GM18870 (cell line): Measurements from ENCODE around the gene RALGPS1.

Experiments used
- ATAC-seq: cut with Tn5 transposase; IDR thresholded peaks from one replicate; pipeline ENCODE4 v1.9.1; 2021; ENCODE audit warnings: moderate library complexity; ENCODE audit not compliant: unreplicated experiment

The RALGPS1 gene

DNA sequence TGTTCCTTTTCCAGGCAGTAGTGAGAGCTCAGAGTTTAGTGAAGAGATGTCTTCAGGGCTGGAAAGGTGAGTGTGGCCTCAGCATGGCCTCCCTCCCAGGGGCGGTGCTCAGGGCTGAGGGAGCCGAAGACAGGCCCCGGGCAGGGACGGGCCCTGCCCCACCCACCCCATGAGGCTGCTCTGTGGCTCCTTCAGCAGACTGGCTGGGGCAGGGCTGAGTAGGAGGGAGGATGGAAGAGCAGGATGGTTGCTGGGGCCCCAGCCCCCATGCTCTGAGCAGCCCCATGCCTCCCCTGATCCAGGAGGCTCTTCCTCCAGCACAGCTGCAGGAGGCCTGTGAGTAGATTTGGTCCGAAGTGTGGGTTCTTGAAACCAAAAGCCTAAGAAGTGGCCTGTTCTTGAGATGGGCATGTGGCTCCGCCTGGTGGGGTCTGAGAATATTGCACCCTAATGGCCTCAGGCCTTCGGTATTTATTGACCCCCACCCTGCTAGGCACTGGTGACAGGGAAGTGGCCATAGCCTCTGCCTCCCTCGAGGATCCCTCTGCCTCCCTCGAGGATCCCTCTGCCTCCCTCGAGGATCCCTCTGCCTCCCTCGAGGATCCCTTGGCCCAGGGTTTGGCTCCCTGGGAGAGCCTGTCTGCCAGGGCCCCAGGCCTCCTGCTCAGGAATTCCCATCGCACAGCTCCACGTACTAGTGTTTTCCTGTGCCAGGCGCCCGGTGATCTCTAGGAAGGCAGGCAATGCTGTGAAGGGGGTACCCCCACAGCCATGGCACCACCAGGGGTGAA, 284.6 kb downstream of the RALGPS1 start:
- ATAC-seq, result no peak

DNA sequence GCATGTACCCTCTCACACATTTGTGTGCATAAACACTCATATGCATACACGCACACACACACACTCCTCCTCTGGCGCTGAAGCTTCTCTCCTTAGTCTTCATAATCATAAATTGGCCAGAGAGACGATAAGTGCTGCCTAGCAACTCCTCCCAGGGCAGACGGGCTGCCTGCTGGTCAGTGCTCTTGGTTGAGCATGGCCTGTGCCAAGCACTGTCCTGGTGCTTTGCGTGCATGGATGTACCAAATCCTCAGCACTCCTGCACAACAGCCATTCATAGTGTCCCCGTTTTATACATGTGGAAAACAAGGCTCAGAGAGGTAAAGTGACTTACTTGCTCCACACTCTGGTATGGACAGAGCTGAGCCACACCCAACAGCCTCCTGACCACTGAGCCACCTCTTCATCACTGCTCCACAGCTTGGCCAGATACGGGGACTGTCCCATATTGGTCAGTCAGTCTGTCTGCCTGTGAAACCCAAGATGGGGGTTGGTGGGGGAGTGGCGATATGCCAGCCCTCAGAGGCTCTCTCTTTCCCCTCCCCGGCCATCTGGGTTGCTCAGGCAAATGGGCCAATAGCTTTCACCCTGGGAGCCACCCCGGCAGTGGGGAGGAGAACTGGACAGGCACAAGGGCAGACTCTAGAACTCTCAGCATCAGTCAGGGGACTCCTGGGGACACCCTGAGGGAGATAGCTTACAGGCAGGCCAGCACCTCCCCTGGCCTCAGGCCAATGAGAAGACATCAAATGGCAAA, 285.7 kb downstream of the RALGPS1 start:
- ATAC-seq, result no peak

- ATAC-seq, result no peak
Measured at GRCh38 chr9:127201071-127201541, 286.5 kb downstream of the RALGPS1 start.

- ATAC-seq, result no peak
Measured at GRCh38 chr9:127201731-127202130, 287.1 kb downstream of the RALGPS1 start.

GRCh38 chr9:127202461-127203169, 288.0 kb downstream of the RALGPS1 start:
- ATAC-seq, result no peak

DNA sequence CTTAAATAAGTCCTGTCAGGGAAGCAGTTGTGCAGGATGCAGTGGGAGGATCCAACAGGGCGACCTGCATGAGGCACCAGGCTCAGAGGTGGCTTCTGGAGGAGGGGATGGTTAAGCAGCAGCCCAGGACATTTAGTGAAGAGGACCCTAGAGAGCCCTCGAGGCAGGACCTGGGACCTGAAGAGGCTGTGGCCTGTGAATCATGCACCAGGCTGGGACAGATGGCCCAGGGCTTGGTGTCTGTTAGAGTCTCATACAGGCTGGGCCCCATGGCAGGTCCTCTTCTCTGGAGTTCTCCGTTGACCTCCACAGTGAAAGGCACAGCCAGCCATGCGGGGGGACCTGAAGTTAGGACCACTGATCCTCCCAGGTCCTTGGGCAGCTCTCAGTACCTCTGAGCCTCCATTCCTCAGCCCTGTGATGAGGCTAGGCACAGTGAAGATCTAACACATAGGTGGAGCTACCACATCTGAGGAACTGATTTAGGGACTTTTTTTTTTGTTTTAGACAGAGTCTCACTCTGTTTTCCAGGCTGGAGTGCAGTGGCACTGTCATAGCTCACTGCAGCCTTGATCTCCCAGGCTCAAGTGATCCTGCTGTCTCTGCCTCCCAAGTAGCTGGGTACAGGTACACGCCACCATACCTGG, 289.2 kb downstream of the RALGPS1 start:
- no peak for ATAC-seq

DNA sequence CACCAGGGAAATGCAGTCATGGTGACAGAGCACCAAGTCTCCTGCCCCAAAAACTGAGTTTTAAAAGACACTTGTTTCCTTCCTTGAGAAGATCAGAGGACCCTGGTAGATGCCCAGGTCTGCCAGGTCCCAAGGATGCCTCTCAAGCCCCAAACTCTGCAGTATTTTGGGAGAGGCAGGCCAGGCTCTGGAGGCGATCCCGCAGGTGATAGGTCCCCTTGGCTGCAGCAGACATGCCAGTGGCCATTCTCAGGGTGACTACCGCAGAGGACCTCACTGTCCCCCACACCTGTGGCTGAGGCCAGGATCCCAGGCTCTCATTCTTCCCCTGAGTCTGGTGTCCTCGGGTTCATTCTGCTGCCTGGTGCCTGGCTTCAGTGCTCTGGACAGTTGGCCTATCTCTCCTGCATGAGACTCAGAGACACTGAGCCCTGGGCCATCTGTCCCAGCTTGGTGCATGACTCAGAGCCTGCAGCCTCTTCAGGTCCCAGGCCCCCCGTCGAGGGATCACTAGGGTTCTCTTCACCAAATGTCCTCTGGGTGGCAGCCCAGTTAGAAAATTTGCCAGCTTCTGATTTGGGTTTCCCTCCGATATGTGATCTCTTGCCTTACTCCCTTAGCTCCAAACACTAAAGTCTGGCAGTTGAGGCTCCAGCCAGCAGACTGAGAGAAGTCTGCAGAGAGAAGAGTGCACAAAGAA, 290.3 kb downstream of the RALGPS1 start:
- ATAC-seq, result no peak

- no peak for ATAC-seq
Measured at GRCh38 chr9:127205952-127206351, 291.4 kb downstream of the RALGPS1 start.

- no peak for ATAC-seq
Measured at GRCh38 chr9:127206666-127207065, 292.1 kb downstream of the RALGPS1 start.

DNA sequence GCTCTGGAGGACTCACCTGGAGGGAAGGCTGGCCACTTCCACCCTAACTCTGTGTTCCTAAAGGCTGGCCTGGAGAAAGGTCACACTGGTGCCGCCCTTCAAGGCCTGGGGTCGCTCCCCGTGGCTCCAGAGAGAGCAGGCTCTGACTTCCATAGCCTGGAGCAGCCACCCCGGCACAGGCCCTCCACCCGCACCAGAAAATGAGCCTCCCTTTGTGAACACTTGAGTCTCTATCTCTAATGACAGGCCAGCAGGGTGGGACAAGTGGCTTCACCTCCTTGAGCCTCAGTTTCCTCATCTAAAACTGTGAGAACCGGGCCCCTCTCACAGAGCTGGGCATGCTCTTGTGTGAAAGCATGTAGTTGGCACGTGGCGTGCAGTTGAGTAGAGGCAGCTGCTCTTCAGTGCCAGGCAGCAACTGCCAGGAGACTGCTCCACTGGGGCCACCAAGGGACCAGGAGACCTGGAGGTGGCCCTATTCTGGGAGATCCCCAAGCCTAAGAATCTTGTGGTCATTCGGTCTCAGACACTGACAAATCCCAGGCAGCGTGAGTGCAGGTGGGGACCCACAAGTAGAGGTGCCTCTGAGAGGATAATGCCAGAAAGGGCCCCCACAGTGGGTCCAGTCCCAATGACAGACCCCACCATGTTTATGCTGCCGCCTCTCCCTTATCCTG, 293.3 kb downstream of the RALGPS1 start:
- ATAC-seq, result no peak

- ATAC-seq, result no peak
Measured at GRCh38 chr9:127208416-127208815, 293.8 kb downstream of the RALGPS1 start.

GRCh38 chr9:127209220-127209619, 294.6 kb downstream of the RALGPS1 start:
- ATAC-seq, result no peak

- ATAC-seq, result no peak
Measured at GRCh38 chr9:127209948-127210640, 295.5 kb downstream of the RALGPS1 start.

GRCh38 chr9:127210851-127211730, 296.5 kb downstream of the RALGPS1 start:
- no peak for ATAC-seq

- ATAC-seq, result no peak
Measured at GRCh38 chr9:127211983-127212382, 297.4 kb downstream of the RALGPS1 start.

DNA sequence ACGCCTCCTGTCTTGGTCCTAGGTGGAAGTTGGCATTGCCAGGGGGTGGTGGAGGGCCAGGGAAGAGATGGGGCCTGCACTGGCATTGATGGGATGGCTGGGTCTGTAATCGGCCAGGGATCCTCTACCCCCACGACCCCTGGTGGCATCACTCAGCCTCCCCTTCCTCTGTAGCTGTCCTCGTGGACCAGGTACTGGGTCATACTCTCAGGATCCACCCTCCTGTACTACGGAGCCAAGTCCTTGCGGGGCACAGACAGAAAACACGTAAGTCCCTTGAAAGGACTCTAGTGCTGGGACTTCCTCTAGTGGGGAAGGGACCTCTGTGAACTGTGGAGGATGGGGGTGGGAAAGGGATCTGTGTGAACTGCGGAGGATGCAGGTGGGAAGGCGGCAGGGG, 297.9 kb downstream of the RALGPS1 start:
- ATAC-seq, result no peak

DNA sequence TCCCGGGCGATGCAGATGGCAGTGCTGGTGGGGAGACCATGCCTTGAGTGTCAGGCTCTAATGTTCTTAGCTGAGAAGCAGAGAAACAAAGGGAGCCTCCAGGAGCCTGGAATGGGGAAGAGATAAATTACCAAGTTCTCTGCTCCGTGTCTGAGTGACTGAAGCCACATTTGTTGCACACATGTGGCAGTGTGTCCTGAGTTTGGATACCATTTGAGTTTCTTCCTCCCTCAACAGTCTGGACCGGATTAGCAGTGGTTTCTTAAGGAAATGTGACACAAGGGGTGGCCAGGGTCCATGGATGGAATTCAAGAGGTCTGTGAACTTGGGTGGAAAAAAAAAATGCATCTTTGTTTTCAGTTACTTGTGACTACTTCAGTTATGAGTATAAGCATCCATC, 299.3 kb downstream of the RALGPS1 start:
- no peak for ATAC-seq
